PFSK-1 (cell line): ENCODE results near the gene LHX3.

ENCODE experiments used
- POLR2AphosphoS5 ChIP-seq: IDR thresholded peaks from 2 replicates; pipeline ENCODE4 v1.6.1; 2012; ENCODE audit warnings: low read depth, mild to moderate bottlenecking, control low read depth, low read length, moderate library complexity
- SIN3A ChIP-seq: IDR thresholded peaks from 2 replicates; pipeline ENCODE4 v1.6.1; 2012; ENCODE audit warnings: mild to moderate bottlenecking, low read length, moderate library complexity, borderline replicate concordance; ENCODE audit not compliant: insufficient read depth

DNA sequence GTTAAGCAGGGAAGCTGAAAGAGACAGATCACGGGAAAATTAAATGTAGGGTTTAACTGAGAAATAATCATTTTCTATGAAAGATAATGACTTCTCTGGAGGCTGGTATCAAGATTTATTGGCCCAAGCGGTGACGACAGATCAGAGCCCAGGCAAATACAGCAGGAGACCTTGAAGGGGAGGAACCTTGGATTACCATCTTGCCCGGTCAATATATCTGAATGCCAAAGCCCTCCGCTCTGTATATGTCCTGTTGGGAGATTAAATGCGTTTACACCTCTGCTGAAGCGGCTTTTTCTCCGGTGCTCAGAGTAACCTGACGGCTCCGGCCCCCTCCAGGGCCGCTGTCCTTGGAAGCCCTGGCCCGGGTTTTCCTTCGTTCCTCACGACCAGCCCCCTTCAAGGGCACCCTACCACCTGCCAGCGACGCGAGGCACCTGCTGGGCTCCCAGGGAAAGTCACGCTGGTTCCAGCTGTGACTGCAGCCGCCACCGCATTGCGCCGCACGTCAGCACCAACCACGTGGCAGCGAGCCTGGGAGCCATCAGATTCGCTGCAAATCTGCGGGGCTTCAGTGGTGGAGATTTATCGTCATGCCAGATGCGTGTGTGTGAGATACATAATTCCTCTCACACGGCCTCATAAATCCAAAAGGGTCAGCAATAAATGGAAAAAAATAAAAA lies 45.1 kb upstream of the LHX3 start:
- no peak for TF ChIP-seq POLR2AphosphoS5
- no peak for TF ChIP-seq SIN3A
